ENCODE data around the gene CDIP1. TPM values are rescaled to one million over a fixed set of nuclear protein-coding genes. Genes with fewer than 3 reads are reported as not detected.
A peak's percentile ranks its signal among the peaks of the same experiment; 100 is the strongest.

CDIP1 gene
- total and polyA plus RNA-seq, 9 of the 15 experiments (the other 6 are each of a cell fraction or from before 2014, with no cell fraction given), result 0.29 TPM; not detected in 8

- ATAC-seq (no peak), FAIRE-seq (no peak), DNase-seq (ENCODE audit: extremely low read depth in 1 of 4, low spot score in 3 of 4) (no peak)
- CTCF ChIA-PET (ENCODE audit: low intra/inter-chr PET ratio), result no interaction called here
- H3K9ac ChIP-seq (ENCODE audit: insufficient read depth in 1 of 2, low read depth in 2 of 2, low read length in 2 of 2), result peak overlapping the region in 1 of 2 experiments; percentile 48; a peak in 2 of 4 replicates
- H3K9me1 ChIP-seq (ENCODE audit: control insufficient read depth, insufficient read depth, low read length), result no peaks in the 10 kb centered on the region
- no peak overlapping the region for H3K4me2 ChIP-seq (ENCODE audit: insufficient read depth, low read length)
- H4K20me1 ChIP-seq (replicated peaks; ENCODE audit: control insufficient read depth, insufficient read depth, low read length), result no peaks in the 10 kb centered on the region
- no peak overlapping the region for H3K27ac ChIP-seq (ENCODE audit: extremely low read depth, low read depth, low read length)
- H3K4me3 ChIP-seq, result no peak overlapping the region
- BruUV-seq (replicated peaks), result no TSS peak
- POLR2A ChIA-PET, result interaction anchor here (0.7 to 7.2 kb wide), 6 partner anchors 8 to 642 kb away, joined by 3 to 59 read pairs (median 6); partner anchors contain the start of gene NMRAL1
- no peaks in the 10 kb centered on the region for H3K79me2 ChIP-seq (ENCODE audit: control insufficient read depth, insufficient read depth, low read length)
- H3K36me3 ChIP-seq (ENCODE audit: control insufficient read depth, insufficient read depth, low read length), result peaks cover 66% of the 10 kb centered on the region; the same call in 2 of the 3 replicates
- in situ Hi-C loops (cut with MboI) (no loop called here), intact Hi-C loops (cut with micrococcal nuclease) (no loop called here)
- no peaks in the 10 kb centered on the region for H3K9me3 ChIP-seq (replicated peaks; ENCODE audit: control insufficient read depth, insufficient read depth, low read depth, low read length)
- no peaks in the 10 kb centered on the region for H3K27me3 ChIP-seq (ENCODE audit: control insufficient read depth in 2 of 2, insufficient read depth in 2 of 2, low read length in 2 of 2)
- H2AFZ ChIP-seq (ENCODE audit: low read depth, low read length), result no peak overlapping the region
- 88% methylated on average over 21 of the region's 22 CpGs for whole genome bisulfite sequencing (ENCODE audit: insufficient coverage, low coverage, missing lambda C conversion rate)
- TF ChIP-seq MYNN (IDR thresholded peaks at IDR 0.05), result 0 out of 2 replicates have a peak, but pooled peaks have one; percentile 6
- no peak for TF ChIP-seq MYNN (CRISPR knock-in tag; IDR thresholded peaks at IDR 0.05)
- TF ChIP-seq TRIM24 (IDR thresholded peaks at IDR 0.05), result no peak
- TF ChIP-seq SUPT5H (IDR thresholded peaks at IDR 0.05), result peak; percentile 23; the same call in 1 of the 2 replicates
- TF ChIP-seq POLR2G (IDR thresholded peaks at IDR 0.05; ENCODE audit: low read depth, low read length), result peak; percentile 55
- no peak for TF ChIP-seq BRCA1 (IDR thresholded peaks at IDR 0.05)
- TF ChIP-seq BRCA1 (CRISPR knock-in tag; IDR thresholded peaks at IDR 0.05), result no peak
- TF ChIP-seq ESRRA (IDR thresholded peaks at IDR 0.05; ENCODE audit: borderline replicate concordance, low read depth), result no peak
- TF ChIP-seq RBFOX2 (IDR thresholded peaks at IDR 0.05; ENCODE audit: low read depth, low read length), result peak; percentile 32; the same call in 1 of the 2 replicates
- H3K4me1 ChIP-seq (replicated peaks in 1 of 2; ENCODE audit: control insufficient read depth in 2 of 2, insufficient read depth in 2 of 2, low read length in 2 of 2), result peaks cover 0 to 18% of the 10 kb centered on the region in 2 experiments; a peak in 2 of 5 replicates
Measured at GRCh38 chr16:4463522-4464163, 74.9 kb downstream of the CDIP1 start.
